DMS 273 (cell line): ENCODE results near the gene ZNF837.

Experiments used
- DNase-seq: peaks from one replicate; lab custom pipeline; 2025; ENCODE audit not compliant: unreplicated experiment; lab: John Stamatoyannopoulos, UW

The ZNF837 gene

GRCh38 chr19:58325311-58326022 is 55.4 kb downstream of the ZNF837 start:
- DNase-seq: no peak

- no peak for DNase-seq
Measured at GRCh38 chr19:58319241-58319640, 61.6 kb downstream of the ZNF837 start.

GRCh38 chr19:58318297-58318696 is 62.5 kb downstream of the ZNF837 start:
- no peak for DNase-seq
